ENCODE measurements around the gene LIMS1.
"Not testable (repeated sequence)": the region's sequence is repeated elsewhere in the genome, so short reads cannot be mapped to it uniquely, and the experiment has no call there.

LIMS1 gene

DNA sequence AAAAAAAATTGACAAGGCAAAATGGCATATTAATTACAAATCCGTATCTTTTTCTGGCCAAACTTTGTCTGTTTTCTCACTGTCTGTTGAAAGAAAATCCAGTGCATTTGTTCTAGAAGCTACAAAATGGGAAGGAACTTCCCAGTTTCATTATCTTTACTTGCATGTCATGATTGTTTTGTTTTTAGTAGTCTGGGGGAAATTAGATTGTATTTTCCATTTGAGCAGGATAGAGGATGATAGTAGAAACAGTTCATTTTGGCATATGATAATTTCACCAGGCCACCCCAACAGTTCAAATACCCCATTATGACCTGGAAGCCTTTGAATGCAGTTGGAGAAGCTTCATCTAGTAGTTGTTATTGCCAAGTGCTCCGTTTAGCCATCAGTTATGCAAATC is 107.5 kb downstream of the LIMS1 start:
- no peak for DNase-seq

GRCh38 chr2:108643261-108643849 is 109.1 kb downstream of the LIMS1 start:
- no peak for DNase-seq

DNA sequence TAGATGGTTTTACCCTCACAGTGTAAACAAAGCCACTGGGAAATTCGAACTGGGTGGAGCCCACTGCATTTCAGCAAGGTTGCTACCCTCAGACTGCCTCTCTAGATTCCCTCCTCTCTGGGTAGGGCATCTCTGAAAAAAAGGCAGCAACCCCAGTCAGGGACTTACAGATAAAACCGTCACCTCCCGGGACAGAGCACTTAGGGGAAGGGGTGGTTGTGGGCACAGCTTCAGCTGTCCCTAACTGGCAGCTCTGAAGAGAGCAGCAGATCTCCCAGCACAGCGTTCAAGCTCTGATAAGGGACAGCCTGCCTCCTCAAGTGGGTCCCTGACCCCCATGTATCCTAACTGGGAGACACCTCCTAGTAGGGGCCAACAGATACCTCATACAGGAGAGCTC is 109.6 kb downstream of the LIMS1 start:
- not testable (repeated sequence) for DNase-seq

DNA sequence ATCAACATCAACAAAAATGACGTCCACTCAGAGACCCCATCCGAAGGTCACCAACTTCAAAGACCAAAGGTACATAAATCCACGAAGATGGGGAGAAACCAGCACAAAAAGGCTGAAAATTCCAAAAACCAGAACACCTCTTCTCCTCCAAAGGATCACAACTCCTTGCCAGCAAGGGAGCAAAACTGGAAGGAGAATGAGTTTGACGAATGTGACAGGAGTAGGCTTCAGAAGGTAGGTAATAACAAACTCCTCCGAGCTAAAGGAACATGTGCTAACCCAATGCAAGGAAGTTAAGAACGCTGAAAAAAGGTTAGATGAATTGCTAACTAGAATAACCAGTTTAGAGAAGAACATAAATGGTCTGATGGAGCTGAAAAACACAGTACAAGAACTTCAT is 110.2 kb downstream of the LIMS1 start:
- DNase-seq, result not testable (repeated sequence)

DNA sequence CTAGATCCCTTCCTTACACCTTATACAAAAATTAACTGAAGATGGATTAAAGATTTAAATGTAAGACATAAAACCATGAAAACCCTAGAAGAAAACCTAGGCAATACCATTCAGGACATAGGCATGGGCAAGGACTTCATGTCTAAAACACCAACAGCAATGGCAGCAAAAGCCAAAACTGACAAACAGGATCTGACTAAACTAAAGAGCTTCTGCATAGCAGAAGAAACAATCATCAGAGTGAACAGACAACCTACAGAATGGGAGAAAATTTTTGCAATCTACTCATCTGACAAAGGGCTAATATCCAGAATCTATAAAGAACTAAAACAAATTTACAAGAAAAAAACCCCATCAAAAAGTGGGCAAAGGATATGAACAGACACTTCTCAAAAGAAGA is 114.5 kb downstream of the LIMS1 start:
- not testable (repeated sequence) for DNase-seq

GRCh38 chr2:108650465-108650864 is 116.2 kb downstream of the LIMS1 start:
- DNase-seq, result not testable (repeated sequence)

DNA sequence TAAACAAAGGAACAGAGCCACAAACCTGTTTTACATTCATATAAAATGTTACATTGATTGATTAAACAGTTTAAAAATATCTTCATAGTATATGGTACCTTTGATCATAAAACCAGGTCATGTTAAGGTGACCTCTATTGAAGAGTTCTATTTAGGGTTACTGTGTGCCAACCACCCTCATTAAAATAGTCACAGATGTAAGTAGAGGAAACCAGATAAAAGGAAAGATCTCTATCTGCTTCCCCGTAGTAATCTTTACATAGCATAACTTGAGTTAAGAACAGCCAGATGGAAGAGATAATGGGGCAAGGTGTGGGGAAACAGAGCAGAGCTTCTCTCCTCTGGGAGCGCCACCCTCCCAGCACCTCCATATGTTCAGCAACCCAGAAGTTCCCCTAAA is 117.2 kb downstream of the LIMS1 start:
- DNase-seq, result not testable (repeated sequence)

DNA sequence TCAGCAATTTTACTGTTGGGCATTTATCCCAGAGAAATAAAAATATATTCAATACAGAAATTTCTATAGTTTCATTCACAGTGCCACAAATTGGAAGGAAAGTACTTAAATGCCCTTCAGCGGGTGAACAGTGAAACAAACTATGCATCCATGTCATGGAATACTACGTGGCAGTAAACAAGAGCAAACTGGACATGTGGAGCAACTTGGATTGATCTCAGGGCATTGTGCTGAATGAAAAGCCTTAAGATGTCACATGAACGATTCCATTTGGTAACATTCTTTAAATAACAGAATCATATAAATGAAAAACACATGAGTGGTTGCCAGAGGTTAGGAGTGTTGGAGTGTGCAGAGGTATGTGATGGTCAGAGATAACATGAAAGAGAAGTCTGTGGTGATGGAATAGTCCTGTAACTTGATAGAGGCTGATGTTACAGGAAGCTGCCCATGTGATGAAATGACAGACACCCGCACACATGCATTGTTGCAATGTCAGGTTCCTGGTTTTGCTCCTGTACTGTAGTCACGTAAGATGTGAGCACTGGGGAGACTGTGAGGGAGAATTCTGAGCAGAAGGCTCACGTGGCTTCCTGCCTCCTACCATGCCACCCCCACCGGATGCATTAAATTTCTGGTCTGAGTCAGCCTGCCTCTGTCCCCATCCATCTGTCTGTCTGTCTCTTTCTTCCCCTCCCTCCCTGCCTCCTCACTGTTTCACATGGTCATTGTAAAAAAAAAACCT is 118.1 kb downstream of the LIMS1 start:
- peak; percentile 51 for DNase-seq

- not testable (repeated sequence) for DNase-seq
Measured at GRCh38 chr2:108653425-108653824, 119.2 kb downstream of the LIMS1 start.

DNA sequence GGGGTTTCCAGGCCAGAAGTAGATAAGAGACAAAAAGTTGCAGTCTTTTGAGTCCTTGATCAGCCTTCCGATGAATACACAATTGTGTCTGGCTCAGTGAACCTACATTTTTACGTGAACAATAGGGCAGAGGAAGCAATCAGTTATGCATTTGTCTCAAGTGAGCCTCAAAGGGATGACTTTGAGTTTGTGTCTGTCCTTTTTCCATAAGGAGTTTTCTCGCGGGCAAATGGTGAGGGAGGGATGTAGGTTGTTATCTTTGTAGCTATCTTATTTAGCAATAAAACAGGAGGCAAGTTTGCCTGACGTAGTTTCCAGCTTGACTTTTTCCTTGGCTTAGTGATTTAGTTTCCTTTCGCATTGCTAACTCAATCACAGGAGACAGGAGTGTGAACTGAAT is 119.6 kb downstream of the LIMS1 start:
- not testable (repeated sequence) for DNase-seq

DNA sequence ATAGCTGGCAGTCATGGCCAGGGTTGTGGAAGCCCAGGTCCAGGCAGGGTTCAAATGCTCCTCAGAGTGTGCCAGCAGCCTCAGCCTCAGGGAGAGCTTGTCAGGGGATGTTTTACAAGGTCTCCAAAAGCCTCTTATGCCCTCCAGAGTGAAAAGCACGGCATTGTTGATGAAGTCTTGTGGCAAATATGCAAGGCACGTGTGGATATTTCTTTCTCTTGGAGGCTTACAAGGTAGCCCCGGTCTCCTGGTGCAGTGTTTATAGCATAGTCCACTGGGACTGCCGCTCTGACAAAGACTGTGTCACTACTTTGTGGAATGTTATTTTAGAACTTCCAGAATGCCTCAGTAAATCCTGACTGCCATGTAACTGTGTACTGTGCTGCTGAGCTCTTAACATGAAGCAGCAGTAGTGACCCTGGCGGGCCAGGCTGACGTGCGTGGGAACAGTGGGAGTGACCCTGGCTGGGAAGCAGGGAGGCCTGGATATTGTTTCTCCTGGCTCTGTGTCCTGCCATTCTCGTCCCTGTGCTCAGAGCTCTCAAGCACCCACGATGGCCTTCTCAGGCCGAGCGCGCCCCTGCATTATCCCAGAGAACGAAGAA is 120.4 kb downstream of the LIMS1 start:
- not testable (repeated sequence) for DNase-seq

- DNase-seq, result not testable (repeated sequence)
Measured at GRCh38 chr2:108655270-108655669, 121.0 kb downstream of the LIMS1 start.

- DNase-seq, result not testable (repeated sequence)
Measured at GRCh38 chr2:108656282-108656681, 122.0 kb downstream of the LIMS1 start.

DNA sequence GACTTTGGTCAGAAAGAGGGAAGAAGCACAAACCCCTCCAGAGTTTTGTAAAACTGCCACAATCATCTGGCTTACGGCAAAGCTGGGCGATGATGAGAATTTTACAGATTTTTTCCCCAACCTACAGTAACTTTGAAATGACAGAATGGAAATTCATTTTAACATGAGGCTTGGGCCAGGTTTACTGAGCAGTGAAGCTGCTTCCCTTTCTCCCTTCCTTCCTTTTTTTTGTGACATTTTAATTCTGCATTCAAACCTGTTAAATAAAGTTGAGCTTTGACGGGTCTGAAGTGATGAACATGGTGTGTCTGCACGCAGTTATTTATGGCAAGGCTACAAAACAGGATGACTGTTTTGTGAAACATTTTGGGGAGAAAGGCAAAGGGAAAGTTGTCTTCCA is 123.2 kb downstream of the LIMS1 start:
- not testable (repeated sequence) for DNase-seq

- not testable (repeated sequence) for DNase-seq
Measured at GRCh38 chr2:108658553-108658952, 124.3 kb downstream of the LIMS1 start.

- not testable (repeated sequence) for DNase-seq
Measured at GRCh38 chr2:108661493-108661892, 127.2 kb downstream of the LIMS1 start.

- not testable (repeated sequence) for DNase-seq
Measured at GRCh38 chr2:108662207-108662612, 127.9 kb downstream of the LIMS1 start.

DNA sequence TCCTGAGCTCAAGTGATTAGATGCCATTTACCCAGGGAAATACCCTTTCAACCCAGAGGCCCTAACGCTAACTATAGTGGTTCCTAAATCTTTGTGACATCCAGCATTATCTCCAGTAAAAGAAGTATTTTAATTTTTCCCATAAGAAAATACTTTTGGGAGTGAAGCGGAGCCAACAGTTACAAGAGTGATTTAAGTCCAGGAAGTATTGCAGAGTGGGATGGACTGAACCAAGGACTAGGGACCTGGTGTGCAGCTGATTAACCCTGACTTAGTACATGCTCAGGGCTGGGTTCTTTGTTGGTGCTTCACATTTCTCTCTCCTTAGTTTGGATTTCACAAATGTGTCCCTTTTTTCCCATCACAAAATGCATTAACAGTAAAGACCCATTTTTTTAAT is 129.1 kb downstream of the LIMS1 start:
- DNase-seq, result not testable (repeated sequence)

GRCh38 chr2:108664089-108664488 is 129.8 kb downstream of the LIMS1 start:
- DNase-seq, result not testable (repeated sequence)

GRCh38 chr2:108664979-108665378 is 130.7 kb downstream of the LIMS1 start:
- not testable (repeated sequence) for DNase-seq

- not testable (repeated sequence) for DNase-seq
Measured at GRCh38 chr2:108665975-108666374, 131.7 kb downstream of the LIMS1 start.

GRCh38 chr2:108667140-108667539 is 132.9 kb downstream of the LIMS1 start:
- DNase-seq, result not testable (repeated sequence)

DNA sequence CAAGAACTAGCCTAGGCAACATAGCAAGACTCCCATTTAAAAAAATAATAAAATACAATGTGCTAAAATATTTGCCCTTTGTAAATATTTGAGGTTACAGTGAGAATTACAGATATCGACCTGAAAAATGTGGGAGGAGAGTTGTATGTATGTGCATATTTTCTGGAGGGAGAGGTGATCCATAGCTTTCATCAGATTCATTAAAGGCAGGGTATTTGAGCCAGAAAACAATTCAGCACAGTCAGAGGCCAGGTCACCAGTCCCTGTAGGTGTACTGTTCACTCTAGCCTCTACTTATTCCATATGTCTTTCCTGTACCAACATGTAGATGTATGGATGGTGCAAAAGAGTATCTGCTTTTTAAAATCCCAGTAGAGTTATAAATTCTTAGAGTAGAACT is 136.0 kb downstream of the LIMS1 start:
- not testable (repeated sequence) for DNase-seq

DNA sequence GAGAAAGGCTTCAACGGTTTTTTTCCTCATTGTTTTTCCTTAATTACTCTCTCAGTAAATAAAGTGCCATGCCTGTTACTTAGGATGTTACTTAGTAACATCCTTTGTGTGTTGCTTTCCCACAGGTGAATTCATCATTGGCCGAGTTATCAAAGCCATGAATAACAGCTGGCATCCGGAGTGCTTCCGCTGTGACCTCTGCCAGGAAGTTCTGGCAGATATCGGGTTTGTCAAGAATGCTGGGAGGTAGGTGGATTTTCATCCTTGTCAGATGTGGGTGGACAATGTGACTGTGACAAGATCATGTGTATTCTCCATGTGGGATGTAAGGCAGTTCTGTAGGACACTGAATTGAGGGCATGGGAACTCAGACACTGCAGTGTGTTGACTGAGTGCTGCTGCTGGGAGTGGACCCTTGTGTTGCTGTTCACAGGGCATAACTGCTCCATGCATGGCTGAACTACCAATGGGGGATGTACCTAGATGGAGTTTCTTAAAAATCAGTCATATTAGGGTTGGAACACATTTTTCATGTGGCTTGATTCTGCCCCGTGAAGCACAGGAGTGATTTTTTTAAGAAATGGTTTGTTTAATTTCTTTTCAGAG is 138.0 kb downstream of the LIMS1 start:
- not testable (repeated sequence) for DNase-seq

All from NK-92 treated with Interleukin-12 subunit alpha and Interleukin-12 subunit beta, amount 100 ng/mL, for 24 hours (cell line).